HepG2 (cell line): Measurements from ENCODE around the gene AFF1.

Experiments
- CC2D1A ChIP-seq: sonication (generic); formaldehyde crosslinking; IDR thresholded peaks from 2 replicates; pipeline ENCODE4 v1.8.1; 2023; ENCODE audit warnings: mild to moderate bottlenecking, missing genetic modification reagents
- FOXM1 ChIP-seq: sonication (generic); formaldehyde crosslinking; IDR thresholded peaks from 2 replicates; pipeline ENCODE4 v1.5.0; 2020; ENCODE audit warnings: missing genetic modification reagents
- MEIS1 ChIP-seq: sonication (generic); formaldehyde crosslinking; IDR thresholded peaks from 2 replicates; pipeline ENCODE4 v1.9.0; 2021; ENCODE audit warnings: mild to moderate bottlenecking, missing genetic modification reagents, moderate library complexity, borderline replicate concordance
- RNF2 ChIP-seq: fragments of 450-650 bp; conservative IDR thresholded peaks from 2 replicates; pipeline ENCODE4 v1.6.1; 2016; ENCODE audit warnings: low read depth
- SRF ChIP-seq: IDR thresholded peaks from 2 replicates; pipeline ENCODE4 v1.6.1; 2011; ENCODE audit warnings: mild to moderate bottlenecking, low read depth, low read length, moderate library complexity
- TF ChIP-seq, protein P1 (sequence below): sonication (generic); formaldehyde crosslinking; IDR thresholded peaks from 2 replicates; pipeline ENCODE4 v1.5.0; 2020; ENCODE audit warnings: mild to moderate bottlenecking, missing genetic modification reagents, moderate library complexity
- TF ChIP-seq, protein P2 (sequence below): sonication (generic); formaldehyde crosslinking; IDR thresholded peaks from 2 replicates; pipeline ENCODE4 v1.5.0; 2020; ENCODE audit warnings: missing genetic modification reagents, mild to moderate bottlenecking, borderline replicate concordance

DNA sequence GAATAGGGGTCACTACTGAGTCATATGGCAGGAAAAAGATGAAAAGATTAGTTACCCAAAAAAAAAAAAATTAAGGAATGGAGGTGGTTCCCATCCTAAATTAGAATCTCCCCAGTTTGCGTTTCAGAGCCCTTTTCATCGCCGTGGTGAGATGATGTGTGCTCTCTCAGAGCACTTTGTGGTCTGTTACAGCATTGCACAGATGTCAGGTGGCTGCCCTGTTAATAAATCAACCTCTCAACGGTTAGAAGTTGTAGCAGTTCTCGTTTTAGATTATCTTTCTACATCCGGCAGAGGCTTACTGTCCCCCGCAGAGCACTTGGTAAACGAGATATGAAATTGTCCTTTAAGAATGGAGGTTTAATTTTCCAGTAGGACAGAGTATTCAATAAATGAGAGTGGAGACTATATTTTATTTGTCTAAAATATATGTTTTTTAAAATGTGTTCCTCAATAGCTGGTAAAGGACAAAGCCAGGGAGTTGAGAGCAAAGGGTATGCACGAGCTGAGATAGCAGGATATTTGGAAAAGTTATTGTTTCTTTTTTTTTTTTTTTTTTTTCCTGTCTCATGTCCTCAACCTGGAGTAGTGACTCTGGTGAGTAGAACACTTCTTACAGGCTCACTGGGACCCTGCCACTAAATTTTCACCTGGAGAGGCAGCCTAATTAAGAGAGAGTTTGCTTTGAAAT, 26.9 kb downstream of the AFF1 start:
- TF ChIP-seq FOXM1 = no peak
- TF ChIP-seq RNF2 = no peak
- TF ChIP-seq, protein P1, sequence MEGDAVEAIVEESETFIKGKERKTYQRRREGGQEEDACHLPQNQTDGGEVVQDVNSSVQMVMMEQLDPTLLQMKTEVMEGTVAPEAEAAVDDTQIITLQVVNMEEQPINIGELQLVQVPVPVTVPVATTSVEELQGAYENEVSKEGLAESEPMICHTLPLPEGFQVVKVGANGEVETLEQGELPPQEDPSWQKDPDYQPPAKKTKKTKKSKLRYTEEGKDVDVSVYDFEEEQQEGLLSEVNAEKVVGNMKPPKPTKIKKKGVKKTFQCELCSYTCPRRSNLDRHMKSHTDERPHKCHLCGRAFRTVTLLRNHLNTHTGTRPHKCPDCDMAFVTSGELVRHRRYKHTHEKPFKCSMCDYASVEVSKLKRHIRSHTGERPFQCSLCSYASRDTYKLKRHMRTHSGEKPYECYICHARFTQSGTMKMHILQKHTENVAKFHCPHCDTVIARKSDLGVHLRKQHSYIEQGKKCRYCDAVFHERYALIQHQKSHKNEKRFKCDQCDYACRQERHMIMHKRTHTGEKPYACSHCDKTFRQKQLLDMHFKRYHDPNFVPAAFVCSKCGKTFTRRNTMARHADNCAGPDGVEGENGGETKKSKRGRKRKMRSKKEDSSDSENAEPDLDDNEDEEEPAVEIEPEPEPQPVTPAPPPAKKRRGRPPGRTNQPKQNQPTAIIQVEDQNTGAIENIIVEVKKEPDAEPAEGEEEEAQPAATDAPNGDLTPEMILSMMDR (CRISPR knock-in tag) = no peak
- TF ChIP-seq CC2D1A = no peak
- TF ChIP-seq MEIS1 (CRISPR knock-in tag) = no peak
- TF ChIP-seq SRF = no peak
- TF ChIP-seq, protein P2, sequence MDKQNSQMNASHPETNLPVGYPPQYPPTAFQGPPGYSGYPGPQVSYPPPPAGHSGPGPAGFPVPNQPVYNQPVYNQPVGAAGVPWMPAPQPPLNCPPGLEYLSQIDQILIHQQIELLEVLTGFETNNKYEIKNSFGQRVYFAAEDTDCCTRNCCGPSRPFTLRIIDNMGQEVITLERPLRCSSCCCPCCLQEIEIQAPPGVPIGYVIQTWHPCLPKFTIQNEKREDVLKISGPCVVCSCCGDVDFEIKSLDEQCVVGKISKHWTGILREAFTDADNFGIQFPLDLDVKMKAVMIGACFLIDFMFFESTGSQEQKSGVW = no peak
